OCI-LY7 (cell line): ENCODE results near the gene FRMD6. TPM values are rescaled to one million over a fixed set of nuclear protein-coding genes. Genes with fewer than 3 reads are reported as not detected.
A peak's percentile ranks its signal among the peaks of the same experiment; 100 is the strongest.

Source experiments
- BruUV-seq: library from RNA; stranded (reverse); fragments of 400-500 nt; replicated peaks from 2 replicates; lab custom pipeline; 2021; lab: Mats Ljungman, UMichigan
- CTCF ChIA-PET: fragments of 300-600 bp; sonication (Branson Sonifier 250); formaldehyde crosslinking; loops from one replicate; lab custom pipeline; 2022; ENCODE audit warnings: antibody characterized with exemption; ENCODE audit not compliant: unreplicated experiment; lab: Charles Lee
- POLR2A ChIA-PET: fragments of 300-600 bp; sonication (Branson Sonifier 250); formaldehyde crosslinking; loops from one replicate; lab custom pipeline; 2022; ENCODE audit warnings: antibody characterized with exemption; lab: Charles Lee
- DNase-seq: peaks from one replicate; pipeline ENCODE4 v3.0.0-alpha.2; 2015; ENCODE audit warnings: low spot score
- H2AFZ ChIP-seq: fragments of 200-600 bp; sonication (generic), shearing (Covaris generic); 2 replicates; pipeline ENCODE4 v1.6.1; 2014; ENCODE audit warnings: mild to moderate bottlenecking, antibody characterized with exemption, low read length, moderate library complexity
- H3K27ac ChIP-seq: fragments of 200-600 bp; sonication (generic); 2 replicates; pipeline ENCODE4 v1.5.1; 2014; ENCODE audit warnings: mixed run types, low read depth, mild to moderate bottlenecking, moderate library complexity, low read length, inconsistent platforms; ENCODE audit not compliant: poor library complexity, severe bottlenecking
- H3K36me3 ChIP-seq: fragments of 200-600 bp; sonication (generic); 2 replicates; pipeline ENCODE4 v1.6.1; 2014; ENCODE audit warnings: mild to moderate bottlenecking, antibody characterized with exemption, low read length, moderate library complexity, mixed read lengths; ENCODE audit not compliant: insufficient read depth
- H3K4me1 ChIP-seq: fragments of 200-600 bp; sonication (generic); 2 replicates; pipeline ENCODE4 v1.5.1; 2014; ENCODE audit warnings: mild to moderate bottlenecking, low read length; ENCODE audit not compliant: insufficient read depth, poor library complexity, severe bottlenecking
- H3K4me2 ChIP-seq: fragments of 200-600 bp; sonication (generic); 2 replicates; pipeline ENCODE4 v1.6.1; 2014; ENCODE audit warnings: mild to moderate bottlenecking, low read length
- H3K4me3 ChIP-seq: fragments of 200-600 bp; sonication (generic); 2 replicates; pipeline ENCODE4 v1.5.1; 2014; ENCODE audit warnings: mild to moderate bottlenecking, low read depth, low read length; ENCODE audit not compliant: poor library complexity, severe bottlenecking
- H3K79me2 ChIP-seq: fragments of 200-600 bp; sonication (generic); 2 replicates; pipeline ENCODE4 v1.6.1; 2016; ENCODE audit warnings: low read depth, mild to moderate bottlenecking, low read length, moderate library complexity, mixed read lengths; ENCODE audit not compliant: insufficient read depth
- H3K9me2 ChIP-seq: fragments of 200-600 bp; sonication (generic); 2 replicates; pipeline ENCODE4 v1.6.1; 2016; ENCODE audit warnings: mild to moderate bottlenecking, low read length, mixed read lengths; ENCODE audit not compliant: insufficient read depth
- H3K9me3 ChIP-seq: fragments of 200-600 bp; sonication (generic); 2 replicates; pipeline ENCODE4 v1.6.1; 2014; ENCODE audit warnings: mild to moderate bottlenecking, mixed run types, low read length, mixed read lengths
- H4K20me1 ChIP-seq: fragments of 200-600 bp; sonication (generic); 2 replicates; pipeline ENCODE4 v1.6.1; 2014; ENCODE audit warnings: mild to moderate bottlenecking, antibody characterized with exemption, low read length, moderate library complexity, mixed read lengths; ENCODE audit not compliant: insufficient read depth
- EZH2phosphoT487 ChIP-seq: fragments of 200-600 bp; sonication (generic); IDR thresholded peaks from 2 replicates; pipeline ENCODE4 v1.6.1; 2018; ENCODE audit warnings: low read depth, borderline replicate concordance, mild to moderate bottlenecking, mixed run types, antibody characterized with exemption, low read length, moderate library complexity, mixed read lengths
- intact Hi-C: fragments of 100-400 bp; cut with micrococcal nuclease; formaldehyde crosslinking; loops from one replicate; pipeline ENCODE4 v1.10.0; 2022; ENCODE audit not compliant: unreplicated experiment
- total RNA-seq, 2 experiments: library from RNA; depleted of rRNA in 1 of 2; stranded (reverse); fragments of >200 nt in 1 of 2; shearing (Covaris generic) in 1 of 2; gene quantifications; 2 replicates each; pipeline ENCODE4 v1.2.3, GENCODE V29; 2014 to 2022
- TF ChIP-seq, protein P1 (sequence below): fragments of 200-600 bp; sonication (generic); conservative IDR thresholded peaks from 2 replicates; pipeline ENCODE4 v1.5.1; 2014; ENCODE audit warnings: mild to moderate bottlenecking, antibody characterized with exemption, low read length, moderate library complexity, mixed read lengths

The FRMD6 gene
- total RNA-seq, 2 experiments from 2014 or later, result 4.4 to 12.3 TPM

DNA sequence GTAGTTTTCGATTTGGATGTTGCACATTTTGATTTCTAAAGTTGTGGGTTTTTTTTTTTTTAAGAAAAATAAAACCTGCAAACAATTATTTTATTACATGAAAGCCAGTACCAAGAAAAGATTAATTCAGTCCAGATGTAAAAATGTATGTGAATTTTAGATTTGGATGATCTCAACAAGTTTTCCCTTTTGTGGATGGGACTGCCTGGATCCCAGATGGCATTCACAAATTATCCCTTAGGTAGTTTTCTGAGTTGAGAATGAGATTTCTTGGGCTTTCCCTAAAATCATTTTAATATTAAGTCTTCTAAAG, 2.8 kb downstream of the FRMD6 start:
- Histone ChIP-seq H3K4me3 (peak overlapping the region; percentile 87), H3K79me2 (peaks cover 18% of the 10 kb centered on the region; the same call in 1 of the 2 replicates), H2AFZ (peak overlapping the region; percentile 76; the same call in 1 of the 2 replicates), H3K9me2 (no peaks in the 10 kb centered on the region), H3K36me3 (no peaks in the 10 kb centered on the region), H3K4me1 (peaks cover 31% of the 10 kb centered on the region), H4K20me1 (no peaks in the 10 kb centered on the region), H3K9me3 (no peaks in the 10 kb centered on the region), H3K27ac (no peak overlapping the region), H3K4me2 (peak overlapping the region; percentile 87)
- no peak for TF ChIP-seq EZH2phosphoT487
- TF ChIP-seq, protein P1, sequence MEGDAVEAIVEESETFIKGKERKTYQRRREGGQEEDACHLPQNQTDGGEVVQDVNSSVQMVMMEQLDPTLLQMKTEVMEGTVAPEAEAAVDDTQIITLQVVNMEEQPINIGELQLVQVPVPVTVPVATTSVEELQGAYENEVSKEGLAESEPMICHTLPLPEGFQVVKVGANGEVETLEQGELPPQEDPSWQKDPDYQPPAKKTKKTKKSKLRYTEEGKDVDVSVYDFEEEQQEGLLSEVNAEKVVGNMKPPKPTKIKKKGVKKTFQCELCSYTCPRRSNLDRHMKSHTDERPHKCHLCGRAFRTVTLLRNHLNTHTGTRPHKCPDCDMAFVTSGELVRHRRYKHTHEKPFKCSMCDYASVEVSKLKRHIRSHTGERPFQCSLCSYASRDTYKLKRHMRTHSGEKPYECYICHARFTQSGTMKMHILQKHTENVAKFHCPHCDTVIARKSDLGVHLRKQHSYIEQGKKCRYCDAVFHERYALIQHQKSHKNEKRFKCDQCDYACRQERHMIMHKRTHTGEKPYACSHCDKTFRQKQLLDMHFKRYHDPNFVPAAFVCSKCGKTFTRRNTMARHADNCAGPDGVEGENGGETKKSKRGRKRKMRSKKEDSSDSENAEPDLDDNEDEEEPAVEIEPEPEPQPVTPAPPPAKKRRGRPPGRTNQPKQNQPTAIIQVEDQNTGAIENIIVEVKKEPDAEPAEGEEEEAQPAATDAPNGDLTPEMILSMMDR, result no peak
- intact Hi-C loops, result loop anchor here (5.0 kb wide), 2 partner anchors 412 to 893 kb away; partner anchors contain the start of gene TMX1
- CTCF ChIA-PET, result no interaction called here
- DNase-seq, result no peak
- POLR2A ChIA-PET, result no interaction called here
- BruUV-seq, result no TSS peak

DNA sequence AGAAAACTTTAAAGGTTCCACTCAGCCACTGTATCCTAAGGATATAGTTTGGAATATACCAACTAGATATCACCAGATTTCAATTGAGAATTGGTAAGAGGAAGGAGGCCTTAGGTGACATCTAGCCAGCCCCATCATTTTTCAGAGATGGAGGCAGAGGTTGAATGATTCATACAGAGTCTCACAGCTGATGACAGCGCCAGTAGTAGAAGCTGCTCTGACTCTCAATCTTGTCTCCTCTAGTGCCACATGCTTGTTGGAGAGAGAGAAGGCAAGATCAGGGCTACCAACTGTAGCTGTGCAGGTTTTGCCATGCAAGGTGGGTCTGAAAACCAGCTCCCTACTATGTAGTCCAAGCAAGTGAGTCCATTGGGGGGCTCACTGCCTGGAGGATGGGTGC, 6.1 kb downstream of the FRMD6 start:
- Histone ChIP-seq H3K9me3 (no peaks in the 10 kb centered on the region), H4K20me1 (no peaks in the 10 kb centered on the region), H3K79me2 (peaks cover 18% of the 10 kb centered on the region; the same call in 1 of the 2 replicates), H3K27ac (no peak overlapping the region), H3K9me2 (no peaks in the 10 kb centered on the region), H3K4me2 (no peak overlapping the region), H3K4me3 (no peak overlapping the region), H3K36me3 (no peaks in the 10 kb centered on the region), H3K4me1 (peaks cover 27% of the 10 kb centered on the region), H2AFZ (no peak overlapping the region)
- ChIA-PET POLR2A (interaction anchor here (0.5 kb wide), 1 partner anchor 205 kb away, joined by 5 read pairs; no protein-coding TSS in a partner anchor), CTCF (no interaction called here)
- TF ChIP-seq, protein P1, result no peak
- no peak for TF ChIP-seq EZH2phosphoT487
- DNase-seq, result no peak
- BruUV-seq, result no TSS peak
- intact Hi-C loops, result no loop called here

DNA sequence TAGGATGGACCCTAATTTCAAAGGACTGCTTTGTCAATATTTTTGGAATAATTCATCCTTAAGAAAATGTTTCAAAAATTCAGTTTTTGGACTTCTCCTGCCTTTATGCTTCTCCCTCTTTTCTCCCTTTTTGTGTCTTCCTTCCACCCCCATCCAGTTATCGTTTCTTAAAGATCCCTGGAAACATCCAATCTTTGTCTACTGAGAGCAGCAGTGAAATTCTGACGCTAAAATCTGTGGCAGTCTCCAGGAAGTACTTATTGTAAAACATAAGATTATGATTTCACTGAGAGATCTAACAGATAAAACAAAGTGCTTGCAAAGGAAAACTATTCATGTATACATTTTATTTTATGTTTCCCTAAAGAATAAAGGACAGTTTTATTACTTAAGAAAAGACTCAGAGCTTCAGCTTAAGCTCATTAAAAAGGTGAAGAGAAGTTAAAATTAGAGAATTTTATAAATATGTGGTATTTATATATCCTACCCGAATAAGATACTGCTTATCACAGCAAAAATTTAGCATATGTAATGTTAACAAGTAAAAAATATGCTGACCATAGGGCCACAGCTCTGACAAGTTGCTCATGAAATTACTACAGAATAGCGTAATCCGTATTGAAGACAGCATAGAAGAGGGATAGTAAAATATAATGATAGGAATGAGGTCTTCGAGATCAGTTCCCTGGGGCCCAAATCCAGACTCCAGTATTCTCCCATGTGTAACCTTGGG, 6.9 kb downstream of the FRMD6 start:
- TF ChIP-seq EZH2phosphoT487, result no peak
- TF ChIP-seq, protein P1, result no peak
- no peak for DNase-seq
- Histone ChIP-seq H2AFZ (no peak overlapping the region), H3K36me3 (no peaks in the 10 kb centered on the region), H3K9me3 (no peaks in the 10 kb centered on the region), H3K9me2 (no peaks in the 10 kb centered on the region), H3K4me3 (no peak overlapping the region), H4K20me1 (no peaks in the 10 kb centered on the region), H3K79me2 (peaks cover 13% of the 10 kb centered on the region; the same call in 1 of the 2 replicates), H3K27ac (no peak overlapping the region), H3K4me2 (no peak overlapping the region), H3K4me1 (peaks cover 19% of the 10 kb centered on the region)
- no TSS peak for BruUV-seq
- CTCF ChIA-PET, result no interaction called here
- POLR2A ChIA-PET, result interaction anchor here (0.6 to 1.1 kb wide), 2 partner anchors 135 to 186 kb away, joined by 3 read pairs; no protein-coding TSS in a partner anchor
- intact Hi-C loops, result no loop called here
